ENCODE results near the gene HSPB2.

Gene HSPB2

GRCh38 chr11:111906680-111907079 lies 5.9 kb upstream of the HSPB2 start:
- peaks cover 0 to 2% of the 10 kb centered on the region in 2 donors for H3K9me3 Mint-ChIP-seq
- no peaks in the 10 kb centered on the region for H3K36me3 Mint-ChIP-seq (ENCODE audit: insufficient read depth)
- DNase-seq (no peak), ATAC-seq (replicated peaks) (no peak)
- H3K27ac Mint-ChIP-seq, result no peak overlapping the region
- peaks cover 43 to 49% of the 10 kb centered on the region in 2 donors for H3K27me3 Mint-ChIP-seq
- no peak overlapping the region for H3K4me3 Mint-ChIP-seq
- no peaks in the 10 kb centered on the region for H3K4me1 Mint-ChIP-seq (ENCODE audit: low read depth in 2 of 2)

GRCh38 chr11:111908639-111909305 lies 3.8 kb upstream of the HSPB2 start:
- DNase-seq (no peak), ATAC-seq (replicated peaks) (no peak)
- Mint-ChIP-seq H3K4me3 (no peak overlapping the region), H3K27me3 (peaks cover 46 to 64% of the 10 kb centered on the region in 2 donors), H3K9me3 (peaks cover 0 to 2% of the 10 kb centered on the region in 2 donors), H3K27ac (no peak overlapping the region), H3K4me1 (ENCODE audit: low read depth in 2 of 2) (peaks cover 0 to 2% of the 10 kb centered on the region in 2 donors), H3K36me3 (ENCODE audit: insufficient read depth) (no peaks in the 10 kb centered on the region)

GRCh38 chr11:111909378-111909777 lies 3.2 kb upstream of the HSPB2 start:
- DNase-seq (no peak), ATAC-seq (replicated peaks) (no peak)
- H3K27me3 Mint-ChIP-seq, result peaks cover 48 to 70% of the 10 kb centered on the region in 2 donors
- H3K4me1 Mint-ChIP-seq (ENCODE audit: low read depth in 2 of 2), result peaks cover 0 to 2% of the 10 kb centered on the region in 2 donors
- H3K36me3 Mint-ChIP-seq (ENCODE audit: insufficient read depth), result no peaks in the 10 kb centered on the region
- peaks cover 0 to 2% of the 10 kb centered on the region in 2 donors for H3K9me3 Mint-ChIP-seq
- no peak overlapping the region for H3K4me3 Mint-ChIP-seq
- no peak overlapping the region for H3K27ac Mint-ChIP-seq

DNA sequence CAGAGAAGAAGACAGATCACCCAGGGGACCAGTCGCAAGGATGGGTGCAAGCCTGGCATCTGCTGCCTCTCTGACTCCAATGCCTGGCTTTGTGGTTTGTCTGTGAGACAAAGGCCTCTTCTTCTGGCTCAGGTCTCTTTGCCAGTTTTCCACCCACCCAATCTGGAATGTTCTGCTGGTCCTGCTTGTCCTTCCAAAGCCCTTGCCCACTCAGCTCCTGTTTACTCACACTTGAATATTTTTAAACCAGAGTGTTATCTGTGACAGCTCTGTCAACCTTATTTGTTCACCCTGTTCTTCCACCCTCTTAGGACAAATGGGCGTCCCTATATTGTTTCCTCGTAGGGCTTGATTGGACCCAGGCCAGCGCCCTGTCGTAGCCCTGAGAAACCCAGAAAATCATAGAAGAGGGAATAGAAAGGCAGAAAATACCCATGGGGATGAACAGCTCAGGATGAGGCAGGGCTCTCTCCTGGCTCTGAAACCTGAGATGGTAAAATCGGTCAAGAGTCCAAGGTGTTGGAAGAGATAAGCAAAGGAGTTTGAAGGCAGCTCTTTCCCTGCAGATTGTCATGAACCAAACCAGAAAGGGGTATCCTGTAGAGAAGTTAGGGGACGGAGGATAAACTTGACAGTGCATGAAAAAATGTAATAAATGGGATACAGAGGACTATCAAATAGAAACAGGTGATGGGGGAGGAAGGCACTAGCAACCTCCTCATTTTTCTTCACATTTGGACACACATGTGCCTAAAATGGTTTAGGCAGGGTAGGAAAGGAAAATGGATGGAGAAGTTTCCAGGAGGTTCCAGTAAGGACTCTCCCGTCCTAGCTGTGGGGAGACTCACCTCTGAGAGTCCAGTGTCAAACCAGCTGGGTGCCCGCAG lies 1.6 kb upstream of the HSPB2 start:
- Mint-ChIP-seq H3K27ac (no peak overlapping the region), H3K27me3 (peaks cover 60 to 82% of the 10 kb centered on the region in 2 donors), H3K36me3 (ENCODE audit: insufficient read depth) (no peaks in the 10 kb centered on the region), H3K4me1 (ENCODE audit: low read depth in 2 of 2) (peaks cover 0 to 2% of the 10 kb centered on the region in 2 donors), H3K9me3 (no peaks in the 10 kb centered on the region), H3K4me3 (no peak overlapping the region)
- ATAC-seq (replicated peaks) (no peak), DNase-seq (no peak)

DNA sequence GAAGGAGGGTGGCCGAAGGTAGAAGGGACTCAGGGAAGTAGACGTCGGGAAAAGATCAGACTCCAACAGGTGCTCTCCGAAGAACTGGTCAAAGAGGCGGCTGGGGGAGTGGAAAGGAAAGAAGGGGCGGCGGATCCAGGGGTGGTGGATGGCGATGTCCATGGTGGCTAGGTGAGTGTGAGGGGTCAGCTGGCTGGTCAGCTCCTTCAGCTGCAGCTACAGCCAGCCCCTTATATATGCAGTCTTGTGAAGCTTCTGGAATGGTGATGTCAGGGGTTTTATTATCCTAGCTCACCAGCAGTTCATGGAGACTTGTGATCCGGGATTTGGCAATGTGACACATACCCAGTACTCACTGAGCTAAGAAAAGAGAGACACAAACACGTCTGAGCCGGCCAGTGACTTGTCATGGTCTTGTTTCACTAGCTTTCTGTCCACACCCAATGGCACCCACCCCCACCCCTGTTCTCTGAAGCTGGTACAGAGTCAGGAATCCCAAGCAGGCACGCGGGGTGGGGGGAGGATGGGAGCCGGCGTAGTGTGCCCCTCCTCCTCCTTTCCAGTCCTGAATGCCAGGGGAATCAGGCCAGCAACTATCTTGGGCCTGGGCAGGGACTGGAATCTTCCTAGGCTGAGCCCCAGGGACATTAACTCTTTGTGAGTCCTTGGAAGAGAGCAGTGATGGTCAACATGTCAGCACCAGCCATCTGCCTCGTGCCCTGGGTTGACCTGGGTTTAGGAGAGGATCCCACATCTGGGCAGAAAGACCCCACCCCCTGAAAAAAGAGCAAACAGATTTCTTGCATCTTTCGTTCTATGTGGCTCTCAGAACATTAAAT lies 752 bp upstream of the HSPB2 start, which contains the start of gene CRYAB:
Gene CRYAB, minus strand, starts transcription at position 208 of the 839 bp plus-strand sequence. Its CDS starts 46 bp downstream, at position 162.
- Mint-ChIP-seq H3K9me3 (no peaks in the 10 kb centered on the region), H3K4me3 (no peak within 1 kb of the TSS), H3K4me1 (ENCODE audit: low read depth in 2 of 2) (peaks cover 0 to 2% of the 10 kb centered on the region in 2 donors), H3K36me3 (ENCODE audit: insufficient read depth) (no peaks in the 10 kb centered on the region), H3K27ac (no peak within 1 kb of the TSS), H3K27me3 (peaks cover 68 to 91% of the 10 kb centered on the region in 2 donors)
- ATAC-seq (replicated peaks) (no peak), DNase-seq (no peak)

- Mint-ChIP-seq H3K4me1 (ENCODE audit: low read depth in 2 of 2) (peaks cover 0 to 2% of the 10 kb centered on the region in 2 donors), H3K27ac (no peak overlapping the region), H3K36me3 (ENCODE audit: insufficient read depth) (no peaks in the 10 kb centered on the region), H3K4me3 (no peak overlapping the region), H3K27me3 (peaks cover 81 to 92% of the 10 kb centered on the region in 2 donors), H3K9me3 (no peaks in the 10 kb centered on the region)
- DNase-seq (no peak), ATAC-seq (replicated peaks) (no peak)
Measured at GRCh38 chr11:111913031-111913861, 712 bp downstream of the HSPB2 start.

DNA sequence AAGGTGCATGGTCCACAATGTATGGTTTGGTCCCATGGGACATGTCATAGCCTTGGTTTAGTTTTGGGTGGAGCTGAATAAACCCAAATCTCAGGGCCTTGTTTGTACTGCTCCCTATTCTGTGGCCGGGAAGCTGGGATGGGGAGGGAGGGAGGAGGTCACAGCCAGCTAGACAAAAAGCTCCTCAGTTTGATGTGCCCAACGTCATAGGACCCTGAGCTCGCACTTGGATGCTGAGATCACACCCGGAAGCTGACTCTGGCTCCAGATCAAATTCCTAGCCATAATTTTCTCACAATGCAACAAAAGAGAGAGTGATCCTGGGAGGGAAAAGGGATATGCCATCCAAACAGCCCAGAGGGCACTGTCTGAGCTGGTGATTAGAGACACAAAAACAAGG lies 1.5 kb downstream of the HSPB2 start:
- ATAC-seq (replicated peaks) (no peak), DNase-seq (no peak)
- H3K36me3 Mint-ChIP-seq (ENCODE audit: insufficient read depth), result no peaks in the 10 kb centered on the region
- no peak overlapping the region for H3K27ac Mint-ChIP-seq
- H3K4me1 Mint-ChIP-seq (ENCODE audit: low read depth in 2 of 2), result peaks cover 0 to 2% of the 10 kb centered on the region in 2 donors
- H3K9me3 Mint-ChIP-seq, result no peaks in the 10 kb centered on the region
- peaks cover 75 to 87% of the 10 kb centered on the region in 2 donors for H3K27me3 Mint-ChIP-seq
- no peak overlapping the region for H3K4me3 Mint-ChIP-seq

DNA sequence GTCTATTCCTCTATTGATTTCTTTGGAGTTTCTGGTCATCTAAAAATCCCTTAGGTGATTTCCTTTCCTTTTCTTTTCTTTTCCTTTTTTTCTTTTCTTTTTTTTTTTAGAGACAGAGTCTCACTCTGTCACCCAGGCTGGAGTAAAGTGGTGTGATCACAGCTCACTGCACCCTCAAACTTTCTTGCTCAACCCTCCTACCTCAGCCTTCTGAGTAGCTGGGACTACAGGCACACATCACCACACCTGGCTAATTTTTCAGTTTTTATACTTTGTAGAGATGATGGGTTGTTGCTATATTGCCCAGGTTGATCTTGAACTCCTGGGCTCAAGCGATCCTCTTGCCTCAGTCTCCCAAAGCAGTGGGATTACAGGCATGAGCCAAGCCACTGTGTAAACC lies 4.2 kb downstream of the HSPB2 start:
- no peak overlapping the region for H3K27ac Mint-ChIP-seq

GRCh38 chr11:111917312-111917711 lies 4.8 kb downstream of the HSPB2 start:
- H3K4me1 Mint-ChIP-seq (ENCODE audit: low read depth in 2 of 2), result peaks cover 0 to 2% of the 10 kb centered on the region in 2 donors
- no peak overlapping the region for H3K4me3 Mint-ChIP-seq
- ATAC-seq (replicated peaks), result no peak
- peaks cover 54 to 63% of the 10 kb centered on the region in 2 donors for H3K27me3 Mint-ChIP-seq
- DNase-seq, result no peak
- H3K9me3 Mint-ChIP-seq, result no peaks in the 10 kb centered on the region
- H3K36me3 Mint-ChIP-seq (ENCODE audit: insufficient read depth), result no peaks in the 10 kb centered on the region
- no peak overlapping the region for H3K27ac Mint-ChIP-seq

More for the DNA sequence above, 4.2 kb downstream of the HSPB2 start:
- H3K4me1 Mint-ChIP-seq (ENCODE audit: low read depth in 2 of 2), result peaks cover 0 to 2% of the 10 kb centered on the region in 2 donors
- H3K4me3 Mint-ChIP-seq, result no peak overlapping the region
- ATAC-seq (replicated peaks) (no peak), DNase-seq (no peak)
- H3K27me3 Mint-ChIP-seq, result peaks cover 60 to 68% of the 10 kb centered on the region in 2 donors
- H3K36me3 Mint-ChIP-seq (ENCODE audit: insufficient read depth), result no peaks in the 10 kb centered on the region
- H3K9me3 Mint-ChIP-seq, result no peaks in the 10 kb centered on the region

DNA sequence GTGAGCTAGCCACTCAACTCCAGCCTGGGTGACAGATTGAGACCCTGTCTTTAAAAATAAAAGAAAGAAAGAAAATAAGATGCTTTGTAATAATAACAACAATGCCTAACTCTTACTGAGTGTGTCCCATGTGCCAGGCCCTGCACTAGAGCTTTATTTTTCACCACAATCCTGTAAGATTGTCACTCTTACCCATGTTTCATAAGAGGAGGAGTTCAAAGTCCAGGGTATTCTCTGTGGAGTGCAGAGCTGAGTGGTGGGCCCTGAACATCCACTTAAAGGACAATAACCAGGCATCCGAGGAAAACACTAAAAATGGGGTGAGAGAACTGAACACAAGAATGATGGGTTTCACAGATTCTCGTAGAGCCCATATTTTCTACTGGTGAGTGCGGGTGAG lies 5.3 kb downstream of the HSPB2 start:
- Mint-ChIP-seq H3K9me3 (no peaks in the 10 kb centered on the region), H3K36me3 (ENCODE audit: insufficient read depth) (no peaks in the 10 kb centered on the region), H3K4me3 (no peak overlapping the region), H3K27ac (no peak overlapping the region), H3K4me1 (ENCODE audit: low read depth in 2 of 2) (peaks cover 0 to 2% of the 10 kb centered on the region in 2 donors), H3K27me3 (peaks cover 54 to 58% of the 10 kb centered on the region in 2 donors)
- ATAC-seq (replicated peaks), result no peak
- DNase-seq, result no peak

- no peak for ATAC-seq (replicated peaks)
- H3K27me3 Mint-ChIP-seq, result peaks cover 47 to 50% of the 10 kb centered on the region in 2 donors
- H3K4me3 Mint-ChIP-seq, result no peak within 1 kb of the TSS
Measured at GRCh38 chr11:111918390-111919256, 6.1 kb downstream of the HSPB2 start, which contains the start of gene C11orf52. Gene C11orf52, plus strand, starts transcription at chr11:111918913. Its CDS starts 60 bp downstream, at chr11:111918973.

DNA sequence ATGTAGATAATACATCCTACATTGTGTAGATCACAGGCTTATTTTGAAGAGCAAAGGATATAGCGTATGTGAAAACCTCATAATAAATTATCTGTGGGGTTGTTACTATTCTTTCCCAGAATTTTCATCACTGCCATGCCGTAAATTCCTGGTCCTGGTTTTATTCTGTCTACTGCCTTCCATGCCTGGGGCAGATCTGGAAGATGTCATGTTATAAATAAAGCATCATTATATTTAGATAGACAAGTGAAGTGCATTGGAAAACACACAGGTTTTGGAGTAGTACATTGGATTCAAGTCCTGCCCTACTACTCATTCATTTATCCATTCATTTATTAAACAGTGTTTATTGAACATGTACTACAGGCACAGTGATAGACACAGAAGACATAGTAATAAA lies 8.4 kb downstream of the HSPB2 start:
- Mint-ChIP-seq H3K36me3 (ENCODE audit: insufficient read depth) (peaks cover 3% of the 10 kb centered on the region), H3K4me1 (ENCODE audit: low read depth in 2 of 2) (peaks cover 1 to 2% of the 10 kb centered on the region in 2 donors), H3K27ac (no peak overlapping the region), H3K9me3 (no peaks in the 10 kb centered on the region), H3K27me3 (peaks cover 30 to 31% of the 10 kb centered on the region in 2 donors), H3K4me3 (no peak overlapping the region)
- ATAC-seq (replicated peaks) (no peak), DNase-seq (no peak)

More at GRCh38 chr11:111918390-111919256, 6.1 kb downstream of the HSPB2 start, which contains the start of gene C11orf52:
- no peak for DNase-seq
- no peaks in the 10 kb centered on the region for H3K36me3 Mint-ChIP-seq (ENCODE audit: insufficient read depth)
- H3K4me1 Mint-ChIP-seq (ENCODE audit: low read depth in 2 of 2), result no peaks in the 10 kb centered on the region
- H3K9me3 Mint-ChIP-seq, result no peaks in the 10 kb centered on the region
- no peak within 1 kb of the TSS for H3K27ac Mint-ChIP-seq
